OCI-LY1 (cell line): ENCODE measurements around the gene FTCD.

Experiments used
- H2AFZ ChIP-seq: fragments of 200-600 bp; sonication (generic), shearing (Covaris generic); 2 replicates; pipeline ENCODE4 v1.6.0; 2014; ENCODE audit warnings: antibody characterized with exemption, mild to moderate bottlenecking, low read length
- H3F3A ChIP-seq: fragments of 200-600 bp; sonication (generic), shearing (Covaris generic); 2 replicates; pipeline ENCODE4 v1.6.0; 2014; ENCODE audit warnings: mild to moderate bottlenecking, antibody characterized with exemption, low read length, moderate library complexity; ENCODE audit not compliant: insufficient read depth
- H3K27ac ChIP-seq: fragments of 200-600 bp; sonication (generic); 2 replicates; pipeline ENCODE4 v1.5.1; 2014; ENCODE audit warnings: low read length, mixed run types, mild to moderate bottlenecking, low read depth; ENCODE audit not compliant: poor library complexity, severe bottlenecking
- H3K27me3 ChIP-seq: fragments of 200-600 bp; sonication (generic); 2 replicates; pipeline ENCODE4 v1.6.0; 2014; ENCODE audit warnings: antibody characterized with exemption, mild to moderate bottlenecking, low read length, moderate library complexity; ENCODE audit not compliant: insufficient read depth
- H3K36me3 ChIP-seq: fragments of 200-600 bp; sonication (generic); 2 replicates; pipeline ENCODE4 v1.6.1; 2014; ENCODE audit warnings: mild to moderate bottlenecking, antibody characterized with exemption, low read length, moderate library complexity, mixed read lengths; ENCODE audit not compliant: insufficient read depth
- H3K4me1 ChIP-seq: fragments of 200-600 bp; sonication (generic); 2 replicates; pipeline ENCODE4 v1.5.1; 2014; ENCODE audit warnings: mild to moderate bottlenecking, low read length, moderate library complexity; ENCODE audit not compliant: insufficient read depth, severe bottlenecking
- H3K4me2 ChIP-seq: fragments of 200-600 bp; sonication (generic), shearing (Covaris generic); 2 replicates; pipeline ENCODE4 v1.6.1; 2014; ENCODE audit warnings: low read length
- H3K4me3 ChIP-seq: fragments of 200-600 bp; sonication (generic); 2 replicates; pipeline ENCODE4 v1.5.1; 2014; ENCODE audit warnings: low read length, low read depth, mild to moderate bottlenecking, mixed read lengths; ENCODE audit not compliant: poor library complexity, severe bottlenecking
- H3K79me2 ChIP-seq: fragments of 200-600 bp; shearing (Covaris generic); 2 replicates; pipeline ENCODE4 v1.6.1; 2016; ENCODE audit warnings: mixed run types, low read length, mixed read lengths; ENCODE audit not compliant: insufficient read depth
- H3K9ac ChIP-seq: fragments of 200-600 bp; sonication (generic), shearing (Covaris generic); 2 replicates; pipeline ENCODE4 v1.6.1; 2014; ENCODE audit warnings: mild to moderate bottlenecking, low read length, mixed read lengths
- H3K9me2 ChIP-seq: fragments of 200-600 bp; sonication (generic), shearing (Covaris generic); 2 replicates; pipeline ENCODE4 v1.6.1; 2014; ENCODE audit warnings: low read depth, mild to moderate bottlenecking, low read length, mixed read lengths
- H3K9me3 ChIP-seq: fragments of 200-600 bp; shearing (Covaris generic); 2 replicates; pipeline ENCODE4 v1.6.1; 2014; ENCODE audit warnings: low read length, mixed read lengths
- H4K20me1 ChIP-seq: fragments of 200-600 bp; sonication (generic), shearing (Covaris generic); 2 replicates; pipeline ENCODE4 v1.6.0; 2016; ENCODE audit warnings: mild to moderate bottlenecking, low read length; ENCODE audit not compliant: insufficient read depth
- CTCF ChIP-seq: fragments of 200-600 bp; sonication (generic), shearing (Covaris generic); IDR thresholded peaks from 2 replicates; pipeline ENCODE4 v1.5.1; 2017; ENCODE audit warnings: mild to moderate bottlenecking, antibody characterized with exemption, low read length, moderate library complexity, mixed read lengths
- EZH2 ChIP-seq: fragments of 200-600 bp; sonication (generic), shearing (Covaris generic); IDR thresholded peaks from 2 replicates; pipeline ENCODE4 v1.8.0; 2017; ENCODE audit warnings: borderline replicate concordance, mixed run types, mild to moderate bottlenecking, antibody characterized with exemption, low read length, moderate library complexity, mixed read lengths

FTCD gene

GRCh38 chr21:46159841-46160656 is 4.7 kb upstream of the FTCD start:
- no peak overlapping the region for H2AFZ ChIP-seq
- no peak overlapping the region for H3K4me2 ChIP-seq
- H3K9me3 ChIP-seq, result no peaks in the 10 kb centered on the region
- H4K20me1 ChIP-seq, result no peaks in the 10 kb centered on the region
- no peak for TF ChIP-seq EZH2
- no peak for TF ChIP-seq CTCF
- no peaks in the 10 kb centered on the region for H3K36me3 ChIP-seq
- H3K9ac ChIP-seq, result no peak overlapping the region
- H3K4me1 ChIP-seq, result no peaks in the 10 kb centered on the region
- no peak overlapping the region for H3K27ac ChIP-seq
- H3K9me2 ChIP-seq, result no peaks in the 10 kb centered on the region
- no peak overlapping the region for H3K4me3 ChIP-seq
- H3K27me3 ChIP-seq, result no peaks in the 10 kb centered on the region
- no peaks in the 10 kb centered on the region for H3F3A ChIP-seq
- no peaks in the 10 kb centered on the region for H3K79me2 ChIP-seq

DNA sequence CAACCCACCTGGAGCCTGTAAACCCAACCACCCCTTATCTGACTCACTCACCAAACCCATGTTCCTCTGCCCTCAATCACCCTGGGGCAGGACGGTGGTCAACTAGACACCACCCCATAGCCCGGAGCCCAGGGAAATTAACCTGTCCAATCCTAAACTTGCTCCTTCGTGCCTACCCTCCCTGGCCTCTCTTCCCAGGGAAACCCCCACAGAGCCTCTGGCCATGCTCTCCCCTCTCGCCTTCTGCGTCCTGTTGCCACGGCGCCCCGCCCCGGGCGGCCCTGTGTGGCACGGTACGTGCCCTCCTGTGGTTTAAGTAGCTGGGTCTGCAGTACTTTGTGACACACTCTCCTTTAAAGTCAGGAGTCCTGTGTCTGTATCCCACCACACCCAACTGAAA is 4.0 kb upstream of the FTCD start:
- Histone ChIP-seq H3F3A (no peaks in the 10 kb centered on the region), H3K4me3 (no peak overlapping the region), H2AFZ (no peak overlapping the region), H3K9me2 (no peaks in the 10 kb centered on the region), H3K4me2 (no peak overlapping the region), H3K79me2 (no peaks in the 10 kb centered on the region), H3K4me1 (no peaks in the 10 kb centered on the region), H4K20me1 (no peaks in the 10 kb centered on the region), H3K9ac (no peak overlapping the region), H3K36me3 (no peaks in the 10 kb centered on the region), H3K27me3 (no peaks in the 10 kb centered on the region), H3K27ac (no peak overlapping the region), H3K9me3 (no peaks in the 10 kb centered on the region)
- TF ChIP-seq EZH2 (no peak), CTCF (no peak)

GRCh38 chr21:46158666-46159300 is 3.4 kb upstream of the FTCD start:
- H3K4me3 ChIP-seq, result no peak overlapping the region

More at GRCh38 chr21:46158666-46159300, 3.4 kb upstream of the FTCD start:
- no peaks in the 10 kb centered on the region for H3K79me2 ChIP-seq
- H3K4me1 ChIP-seq, result no peaks in the 10 kb centered on the region
- no peaks in the 10 kb centered on the region for H3K9me3 ChIP-seq
- no peaks in the 10 kb centered on the region for H3K36me3 ChIP-seq
- H4K20me1 ChIP-seq, result no peaks in the 10 kb centered on the region
- no peaks in the 10 kb centered on the region for H3K9me2 ChIP-seq
- no peak overlapping the region for H3K4me2 ChIP-seq
- TF ChIP-seq EZH2 (no peak), CTCF (no peak)
- no peak overlapping the region for H2AFZ ChIP-seq
- H3F3A ChIP-seq, result no peaks in the 10 kb centered on the region
- H3K27me3 ChIP-seq, result no peaks in the 10 kb centered on the region
- no peak overlapping the region for H3K27ac ChIP-seq
- no peak overlapping the region for H3K9ac ChIP-seq
